ENCODE data around the gene FAM89A.
A peak's percentile ranks its signal among the peaks of the same experiment; 100 is the strongest.
"Not testable (repeated sequence)": the region's sequence is repeated elsewhere in the genome, so short reads cannot be mapped to it uniquely, and the experiment has no call there.

FAM89A gene

DNA sequence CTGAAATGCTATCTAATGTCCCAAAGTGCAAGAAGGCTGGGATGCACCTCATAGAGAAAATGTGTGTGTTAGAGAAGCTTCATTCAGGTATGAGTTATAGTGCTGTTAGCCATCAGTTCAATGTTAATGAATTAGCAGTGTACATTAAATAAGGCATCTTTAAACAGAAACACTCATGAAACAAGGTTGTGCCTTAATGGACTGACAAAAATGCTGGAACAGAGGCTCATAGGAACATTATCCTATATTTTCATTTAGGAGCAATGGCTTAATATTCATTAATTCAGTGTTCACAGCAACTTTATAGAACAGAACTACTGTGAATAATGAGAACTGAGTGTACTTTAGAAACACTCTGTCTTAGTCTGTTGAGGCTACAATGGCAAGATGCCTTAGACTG lies 15.2 kb upstream of the FAM89A start:
- no peak for DNase-seq

DNA sequence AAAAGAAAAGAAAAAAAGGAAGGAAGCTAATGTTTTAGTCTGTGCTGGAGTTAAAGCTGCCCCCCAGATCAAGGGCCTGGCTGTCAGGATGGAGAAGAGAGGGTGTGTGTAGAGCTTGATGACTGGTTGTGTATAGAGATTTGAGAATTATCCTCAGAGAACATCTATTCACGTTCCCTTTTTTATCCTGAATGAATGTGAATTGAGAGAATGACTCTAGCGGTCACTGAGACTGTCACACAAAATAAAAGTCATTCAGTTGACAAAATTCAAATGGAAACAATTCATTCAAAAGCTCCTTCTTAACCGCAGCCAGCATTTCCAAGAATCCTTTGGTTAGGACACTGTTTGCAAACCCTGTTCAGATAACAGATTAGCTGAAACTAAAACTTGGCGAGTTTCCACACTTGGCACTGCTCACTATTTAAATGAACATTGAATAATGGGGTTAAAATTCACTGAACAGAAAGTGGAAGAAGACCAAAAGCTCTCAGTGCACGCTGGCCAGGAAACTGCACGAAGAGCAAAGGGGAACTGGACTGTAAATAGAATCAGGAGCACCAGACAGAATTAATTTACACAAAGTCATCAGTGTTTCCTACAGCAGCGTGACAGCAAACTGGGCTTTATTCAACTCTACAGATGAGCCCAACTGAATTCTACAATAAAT lies 13.6 kb upstream of the FAM89A start:
- peak; percentile 75 for DNase-seq

DNA sequence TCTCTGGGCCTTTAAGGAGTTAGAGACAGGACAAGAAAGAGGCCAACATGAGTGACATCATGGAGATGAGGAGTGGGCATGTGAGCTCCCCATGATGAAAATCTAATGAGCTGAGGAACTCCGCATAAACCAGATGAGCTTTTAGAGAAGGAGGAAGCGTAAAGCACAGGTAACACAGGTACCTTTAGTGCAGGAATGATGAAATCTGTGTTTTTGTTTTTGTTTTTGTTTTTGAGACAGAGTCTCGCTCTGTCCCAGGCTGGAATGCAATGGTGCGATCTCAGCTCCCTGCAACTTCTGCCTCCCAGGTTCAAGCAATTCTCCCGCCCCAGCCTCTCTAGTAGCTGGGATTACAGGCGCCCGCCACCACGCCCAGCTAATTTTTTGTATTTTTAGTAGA lies 12.7 kb upstream of the FAM89A start:
- DNase-seq = no peak

GRCh38 chr1:231050932-231051331 lies 10.9 kb upstream of the FAM89A start:
- not testable (repeated sequence) for DNase-seq

DNA sequence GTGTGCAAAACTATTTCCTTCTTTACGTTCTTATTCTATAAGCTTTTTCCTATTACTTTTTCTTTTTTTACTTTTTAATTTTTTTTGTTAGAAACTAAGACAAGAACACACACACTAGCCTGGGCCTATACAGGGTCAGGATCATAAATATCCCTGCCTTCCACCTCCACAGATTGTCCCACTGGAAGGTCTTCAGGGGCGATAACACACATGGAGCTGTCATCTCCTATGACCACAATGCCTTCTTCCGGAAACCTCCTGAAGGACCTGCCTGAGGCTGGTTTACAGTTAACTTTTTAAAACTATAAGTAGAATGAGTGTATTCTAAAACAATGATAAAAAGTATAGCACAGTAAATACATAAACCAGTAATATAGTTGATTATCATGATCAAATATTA lies 10.3 kb upstream of the FAM89A start:
- no peak for DNase-seq

- DNase-seq = no peak
These were observed 9.3 kb upstream of the FAM89A start for GRCh38 chr1:231049121-231049979.

GRCh38 chr1:231048419-231048818 lies 8.4 kb upstream of the FAM89A start:
- not testable (repeated sequence) for DNase-seq

DNA sequence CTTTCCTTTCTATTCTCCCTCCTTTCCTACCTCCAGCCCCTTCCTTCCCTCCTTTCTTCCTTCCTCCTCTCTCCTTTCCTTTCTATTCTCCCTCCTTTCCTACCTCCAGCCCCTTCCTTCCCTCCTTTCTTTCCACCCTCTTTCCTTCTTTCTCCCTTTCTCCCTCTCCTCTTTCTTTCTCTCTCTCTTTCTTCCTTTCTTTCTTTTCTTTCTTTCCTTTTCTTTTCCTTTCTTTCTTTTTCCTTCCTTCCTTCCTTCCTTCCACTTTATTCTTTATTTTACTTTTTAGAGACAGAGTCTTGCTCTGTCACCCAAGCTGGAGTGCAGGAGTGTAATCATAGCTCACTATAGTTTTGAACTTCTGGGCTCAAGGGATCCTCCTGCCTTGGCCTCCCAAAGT lies 7.5 kb upstream of the FAM89A start:
- DNase-seq = not testable (repeated sequence)

GRCh38 chr1:231046730-231047395 lies 6.8 kb upstream of the FAM89A start:
- DNase-seq = no peak

DNA sequence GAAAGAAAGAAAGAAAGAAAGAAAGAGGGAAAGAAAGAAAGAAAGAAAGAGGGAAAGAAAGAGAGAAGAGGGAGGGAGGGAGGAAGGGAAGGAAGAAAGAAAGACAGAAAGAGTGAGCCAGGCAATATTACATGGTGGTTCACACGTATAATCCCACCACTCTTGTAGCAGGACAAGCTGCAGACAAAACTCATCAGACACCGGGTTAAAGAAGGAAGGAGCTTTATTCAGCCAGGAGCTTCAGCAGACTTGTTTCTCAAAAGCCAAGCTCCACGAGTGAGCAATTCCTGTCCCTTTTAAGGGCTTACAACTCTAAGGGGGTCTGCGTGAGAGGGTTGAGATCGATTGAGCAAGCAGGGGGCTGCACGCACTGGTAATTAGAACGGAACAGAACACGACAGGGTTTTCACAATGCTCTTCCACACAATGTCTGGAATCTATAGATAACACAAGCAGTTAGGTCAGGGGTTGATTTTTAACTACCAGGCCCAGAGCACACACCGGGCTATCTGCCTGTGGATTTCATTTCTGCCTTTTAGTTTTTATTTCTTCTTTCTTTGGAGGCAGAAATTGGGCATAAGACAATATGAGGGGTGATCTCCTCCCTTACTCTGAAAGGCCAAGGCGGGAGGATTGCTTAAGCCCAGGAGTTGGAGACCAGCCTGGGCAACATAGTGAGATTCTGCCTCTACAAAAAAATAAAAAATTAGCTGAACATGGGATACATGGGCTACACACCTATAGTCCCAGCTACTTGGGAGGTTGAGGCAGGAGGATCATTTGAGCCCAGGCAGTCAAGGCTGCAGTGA lies 6.1 kb upstream of the FAM89A start:
- not testable (repeated sequence) for DNase-seq

- no peak for DNase-seq
These were observed 5.2 kb upstream of the FAM89A start for GRCh38 chr1:231045286-231045685.

- no peak for DNase-seq
These were observed 4.5 kb upstream of the FAM89A start for GRCh38 chr1:231044588-231044987.

GRCh38 chr1:231041719-231042261 lies 1.7 kb upstream of the FAM89A start:
- no peak for DNase-seq

DNA sequence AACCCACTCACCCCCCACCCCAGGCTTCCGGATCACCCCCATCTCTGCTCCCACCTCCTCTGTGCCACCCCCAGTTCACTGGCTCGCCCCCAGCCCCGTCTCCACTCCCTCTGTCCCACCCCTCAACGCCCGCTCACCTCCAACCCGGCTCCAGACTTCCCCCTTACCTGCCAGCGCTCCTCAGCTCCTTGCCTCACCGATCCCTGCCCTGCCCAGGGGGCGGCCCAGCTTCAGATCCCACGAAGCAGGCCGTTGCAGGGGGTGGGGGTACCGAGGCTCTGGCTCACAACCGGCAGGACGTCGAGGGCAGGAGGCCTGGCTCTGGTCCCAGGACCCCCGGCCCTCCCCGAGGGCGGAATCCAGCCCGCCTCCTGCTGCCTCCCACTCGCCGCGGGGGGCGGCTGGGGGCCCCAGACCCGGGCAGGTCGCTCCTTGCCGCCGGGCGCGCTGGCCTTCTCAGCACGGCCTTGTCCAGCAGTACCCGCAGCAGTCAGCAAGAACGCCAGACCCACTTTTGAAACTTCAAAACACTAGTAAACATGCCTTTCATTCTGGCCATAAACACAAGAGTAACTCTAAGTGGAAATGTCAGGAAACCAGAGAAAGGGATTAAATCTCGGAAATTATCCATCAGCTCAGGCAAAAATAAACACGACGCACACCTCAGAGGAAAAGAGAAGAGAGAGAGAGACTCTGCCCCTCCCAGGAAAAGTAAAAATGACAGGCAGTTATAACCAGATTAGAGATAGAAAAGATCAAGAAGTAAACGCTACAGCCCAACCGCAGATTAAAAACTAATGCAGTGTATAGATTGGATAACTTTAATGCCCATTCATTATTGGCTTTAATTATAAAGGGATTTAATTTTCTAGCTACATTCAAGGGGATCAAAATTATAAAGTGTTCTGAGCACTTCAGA lies 1.0 kb upstream of the FAM89A start:
- DNase-seq = no peak

DNA sequence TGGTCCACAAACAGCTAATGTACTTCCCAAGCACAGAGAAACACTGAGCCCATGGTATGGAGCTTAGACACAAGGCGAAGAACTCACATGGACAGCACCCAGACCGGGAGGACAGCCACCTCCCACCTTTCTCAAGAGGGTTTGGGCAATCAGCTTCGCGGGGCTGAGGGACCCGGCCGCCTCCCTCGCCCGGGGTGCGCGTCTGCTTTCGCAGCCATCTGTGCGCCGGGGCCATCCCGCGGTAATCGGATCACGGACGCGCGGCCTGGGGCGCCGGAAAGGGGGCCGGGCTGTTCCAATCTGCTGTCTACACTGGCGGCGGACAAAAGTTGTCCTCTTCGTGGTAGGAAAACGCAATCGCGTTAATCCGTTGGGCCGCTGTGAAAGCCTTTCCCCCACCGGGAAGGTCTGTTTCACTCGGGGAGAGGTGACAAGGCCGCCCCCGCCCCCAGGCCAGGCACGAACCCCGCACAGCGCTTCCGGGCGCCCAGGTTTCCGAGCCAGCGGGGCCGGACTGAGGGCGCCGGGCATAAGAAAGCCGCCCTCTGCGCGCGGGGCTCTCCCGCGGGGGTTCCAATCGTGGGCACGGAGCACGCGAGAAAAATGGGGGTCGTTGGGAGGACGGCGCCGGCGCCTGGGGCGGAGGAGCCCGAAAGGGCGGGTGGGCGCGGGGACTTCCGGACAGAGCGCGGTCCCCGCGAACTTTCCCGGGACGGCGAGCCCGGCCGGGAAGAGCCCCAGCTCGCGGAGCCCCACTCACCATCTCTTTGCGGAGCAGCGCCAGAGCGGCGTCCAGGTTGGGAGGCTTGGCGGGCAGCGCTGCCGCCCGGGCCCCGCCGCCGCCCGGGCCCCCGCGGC lies 664 bp downstream of the FAM89A start:
- DNase-seq = peak; percentile 31

GRCh38 chr1:231037585-231038517 lies 2.2 kb downstream of the FAM89A start:
- no peak for DNase-seq

- no peak for DNase-seq
These were observed 3.6 kb downstream of the FAM89A start for GRCh38 chr1:231036416-231036815.

GRCh38 chr1:231035799-231036198 lies 4.3 kb downstream of the FAM89A start:
- DNase-seq = no peak

- DNase-seq = no peak
These were observed 7.1 kb downstream of the FAM89A start for GRCh38 chr1:231032963-231033362.

Measured in fibroblast of skin of abdomen (primary cell).